Lower leg skin (tissue), 3 donors: ENCODE data around the gene MINAR2.

Experiments used
- CTCF ChIP-seq, 3 donors: fragments of 450-650 bp; IDR thresholded peaks; one replicate each; pipeline ENCODE4 v1.5.1; 2016; ENCODE audit warnings: antibody characterized with exemption in 3 of 3, mild to moderate bottlenecking in 3 of 3, moderate library complexity in 2 of 3
- POLR2A ChIP-seq, 2 donors: fragments of 450-650 bp; IDR thresholded peaks; one replicate each; pipeline ENCODE4 v1.6.1; 2016 to 2017; ENCODE audit warnings: antibody characterized with exemption in 2 of 2, mild to moderate bottlenecking in 1 of 2, moderate library complexity in 1 of 2

GRCh38 chr5:129760636-129761325, 12.9 kb downstream of the MINAR2 start:
- TF ChIP-seq CTCF (IDR thresholded peaks at IDR 0.05) (no peak), POLR2A (IDR thresholded peaks at IDR 0.05) (no peak)
